Mesenchymal stem cell (in vitro differentiated cells and primary cell): ENCODE measurements around the gene PAH.

Experiments used
- DNase-seq: peaks from one replicate; pipeline ENCODE4 v3.0.0-alpha.2; 2013
- H2AFZ ChIP-seq: one replicate; pipeline ENCODE4 v1.6.1; 2013; ENCODE audit warnings: low read depth, mild to moderate bottlenecking, control low read depth, inconsistent platforms, low read length, moderate library complexity
- H2AK5ac ChIP-seq: 2 replicates; pipeline ENCODE4 v1.6.1; 2013; ENCODE audit warnings: low read length, moderate library complexity, mild to moderate bottlenecking, inconsistent platforms; ENCODE audit not compliant: severe bottlenecking
- H2BK120ac ChIP-seq: one replicate; pipeline ENCODE4 v1.6.1; 2013; ENCODE audit warnings: low read depth, mild to moderate bottlenecking, inconsistent platforms, low read length, moderate library complexity
- H2BK12ac ChIP-seq, 2 experiments: one replicate each; pipeline ENCODE4 v1.6.1; 2013; ENCODE audit warnings: inconsistent platforms in 2 of 2, low read length in 2 of 2, mild to moderate bottlenecking in 2 of 2, moderate library complexity in 2 of 2, control low read depth in 1 of 2
- H2BK15ac ChIP-seq: one replicate; pipeline ENCODE4 v1.6.1; 2013; ENCODE audit warnings: mild to moderate bottlenecking, low read depth, inconsistent platforms; ENCODE audit not compliant: poor library complexity, severe bottlenecking
- H2BK5ac ChIP-seq: 2 replicates; pipeline ENCODE4 v1.6.1; 2013; ENCODE audit warnings: low read depth, mild to moderate bottlenecking, low read length, control low read depth, inconsistent platforms; ENCODE audit not compliant: poor library complexity, severe bottlenecking
- H3K14ac ChIP-seq, 2 experiments: one replicate each; pipeline ENCODE4 v1.6.1; 2013; ENCODE audit warnings: inconsistent platforms in 2 of 2, low read length in 2 of 2, control low read depth in 1 of 2, mild to moderate bottlenecking in 1 of 2, moderate library complexity in 1 of 2
- H3K18ac ChIP-seq, 2 experiments: one replicate each; pipeline ENCODE4 v1.6.1; 2013; ENCODE audit warnings: inconsistent platforms in 2 of 2, low read length in 2 of 2, control low read depth in 1 of 2, low read depth in 1 of 2, mild to moderate bottlenecking in 1 of 2
- H3K23ac ChIP-seq, 2 experiments: one replicate each; pipeline ENCODE4 v1.6.1; 2013; ENCODE audit warnings: inconsistent platforms in 2 of 2, low read length in 2 of 2, mild to moderate bottlenecking in 2 of 2, moderate library complexity in 2 of 2, control low read depth in 1 of 2
- H3K27ac ChIP-seq: 2 replicates; pipeline ENCODE4 v1.5.1; 2013; ENCODE audit warnings: mild to moderate bottlenecking, moderate library complexity, low read length, control low read depth, inconsistent platforms; ENCODE audit not compliant: poor library complexity, severe bottlenecking
- H3K27me3 ChIP-seq, 2 experiments: 2 replicates each; pipeline versions ENCODE4 v1.6.1 to v1.7.0; 2013; ENCODE audit warnings: low read length in 2 of 2, mild to moderate bottlenecking in 2 of 2, moderate library complexity in 2 of 2, control low read depth in 1 of 2, inconsistent platforms in 1 of 2; ENCODE audit not compliant: control insufficient read depth in 1 of 2, insufficient read depth in 1 of 2
- H3K36me3 ChIP-seq, 2 experiments: 2 replicates each; pipeline versions ENCODE4 v1.6.1 to v1.7.0; 2013; ENCODE audit warnings: low read length in 2 of 2, control low read depth in 1 of 2, inconsistent platforms in 1 of 2, low read depth in 1 of 2, mild to moderate bottlenecking in 1 of 2; ENCODE audit not compliant: insufficient read depth in 2 of 2, control insufficient read depth in 1 of 2
- H3K4ac ChIP-seq, 2 experiments: one replicate each; pipeline ENCODE4 v1.6.1; 2013; ENCODE audit warnings: inconsistent platforms in 2 of 2, low read length in 2 of 2, mild to moderate bottlenecking in 2 of 2, moderate library complexity in 2 of 2, control low read depth in 1 of 2, low read depth in 1 of 2
- H3K4me1 ChIP-seq: 2 replicates; pipeline ENCODE4 v1.6.1; 2013; ENCODE audit warnings: low read depth, low read length, control low read depth; ENCODE audit not compliant: control insufficient read depth, insufficient read depth
- H3K4me2 ChIP-seq: 2 replicates; pipeline ENCODE4 v1.6.1; 2013; ENCODE audit warnings: low read length, mild to moderate bottlenecking, inconsistent platforms; ENCODE audit not compliant: poor library complexity, severe bottlenecking
- H3K4me3 ChIP-seq, 2 experiments: 2 replicates each; pipeline versions ENCODE4 v1.5.1 to v1.7.0; 2013; ENCODE audit warnings: low read length in 2 of 2, mild to moderate bottlenecking in 2 of 2, control low read depth in 1 of 2, low read depth in 1 of 2; ENCODE audit not compliant: insufficient read depth in 1 of 2
- H3K79me1 ChIP-seq: replicated peaks from 2 replicates; pipeline ENCODE4 v1.6.1; 2013; ENCODE audit warnings: mild to moderate bottlenecking, control low read depth, low read length, inconsistent platforms; ENCODE audit not compliant: poor library complexity, severe bottlenecking
- H3K9ac ChIP-seq: 2 replicates; pipeline ENCODE4 v1.7.0; 2013; ENCODE audit warnings: mild to moderate bottlenecking, low read length, moderate library complexity
- H3K9me3 ChIP-seq: 2 replicates; pipeline ENCODE4 v1.7.0; 2013; ENCODE audit warnings: mild to moderate bottlenecking, low read length; ENCODE audit not compliant: control insufficient read depth
- H4K8ac ChIP-seq: one replicate; pipeline ENCODE4 v1.6.1; 2013; ENCODE audit warnings: inconsistent platforms, mild to moderate bottlenecking, low read length, moderate library complexity
- H4K91ac ChIP-seq: one replicate; pipeline ENCODE4 v1.6.1; 2013; ENCODE audit warnings: mild to moderate bottlenecking, low read length, inconsistent platforms
- WGBS: methylation state at CpG from one replicate; pipeline ENCODE4 v1.1.7; 2013; ENCODE audit warnings: mixed read lengths; 5-methylcytosine and 5-hydroxymethylcytosine counted together

The PAH gene

GRCh38 chr12:102851246-102851645 lies 65.8 kb downstream of the PAH start:
- no peak for DNase-seq
- Histone ChIP-seq H3K14ac (no peak overlapping the region), H2BK15ac (no peak overlapping the region), H2BK12ac (no peak overlapping the region), H3K27ac (no peak overlapping the region), H3K4ac (no peak overlapping the region), H2BK120ac (no peak overlapping the region), H4K91ac (no peak overlapping the region), H3K23ac (no peak overlapping the region), H3K27me3 (no peaks in the 10 kb centered on the region), H2AFZ (no peak overlapping the region), H3K4me2 (no peak overlapping the region), H3K9me3 (no peaks in the 10 kb centered on the region), H3K9ac (no peak overlapping the region), H3K18ac (no peak overlapping the region), H3K79me1 (no peaks in the 10 kb centered on the region), H3K4me1 (no peaks in the 10 kb centered on the region), H2BK5ac (no peak overlapping the region), H2AK5ac (no peak overlapping the region), H4K8ac (no peak overlapping the region), H3K4me3 (no peak overlapping the region), H3K36me3 (no peaks in the 10 kb centered on the region)
- 85% methylated on average over 2 of the region's 2 CpGs for WGBS

GRCh38 chr12:102849722-102850447 lies 67.2 kb downstream of the PAH start:
- Histone ChIP-seq H3K18ac (no peak overlapping the region), H3K27ac (no peak overlapping the region), H3K36me3 (no peaks in the 10 kb centered on the region), H2BK5ac (no peak overlapping the region), H3K27me3 (no peaks in the 10 kb centered on the region), H2BK120ac (no peak overlapping the region), H3K14ac (no peak overlapping the region), H3K9me3 (no peaks in the 10 kb centered on the region), H4K91ac (no peak overlapping the region), H2AFZ (no peak overlapping the region), H3K4ac (no peak overlapping the region), H3K79me1 (no peaks in the 10 kb centered on the region), H3K4me1 (no peaks in the 10 kb centered on the region), H3K4me2 (no peak overlapping the region), H3K4me3 (no peak overlapping the region), H4K8ac (no peak overlapping the region), H3K23ac (no peak overlapping the region), H2BK15ac (no peak overlapping the region), H2AK5ac (no peak overlapping the region), H3K9ac (no peak overlapping the region), H2BK12ac (no peak overlapping the region)
- no peak for DNase-seq
- WGBS, result 35% methylated on average over 3 of the region's 4 CpGs

GRCh38 chr12:102848832-102849231 lies 68.2 kb downstream of the PAH start:
- H3K4me2 ChIP-seq, result no peak overlapping the region
- no peak overlapping the region for H3K18ac ChIP-seq
- no peaks in the 10 kb centered on the region for H3K4me1 ChIP-seq
- no peak overlapping the region for H3K4me3 ChIP-seq
- 92% methylated on average over 3 of the region's 3 CpGs for WGBS
- H3K36me3 ChIP-seq, result no peaks in the 10 kb centered on the region
- H2BK5ac ChIP-seq, result no peak overlapping the region
- H3K79me1 ChIP-seq, result no peaks in the 10 kb centered on the region
- H2BK12ac ChIP-seq, result no peak overlapping the region
- no peaks in the 10 kb centered on the region for H3K27me3 ChIP-seq
- no peak overlapping the region for H2BK15ac ChIP-seq
- no peak overlapping the region for H3K27ac ChIP-seq
- H3K14ac ChIP-seq, result no peak overlapping the region
- no peak overlapping the region for H2AK5ac ChIP-seq
- no peaks in the 10 kb centered on the region for H3K9me3 ChIP-seq
- no peak overlapping the region for H2BK120ac ChIP-seq
- H3K9ac ChIP-seq, result no peak overlapping the region
- H3K4ac ChIP-seq, result no peak overlapping the region
- H2AFZ ChIP-seq, result no peak overlapping the region
- no peak overlapping the region for H4K91ac ChIP-seq
- no peak overlapping the region for H3K23ac ChIP-seq
- H4K8ac ChIP-seq, result no peak overlapping the region
- no peak for DNase-seq

GRCh38 chr12:102847131-102847530 lies 69.9 kb downstream of the PAH start:
- Histone ChIP-seq H3K18ac (no peak overlapping the region), H3K9me3 (no peaks in the 10 kb centered on the region), H2BK15ac (no peak overlapping the region), H3K4me1 (no peaks in the 10 kb centered on the region), H2AFZ (no peak overlapping the region), H3K23ac (no peak overlapping the region), H3K79me1 (no peaks in the 10 kb centered on the region), H3K14ac (no peak overlapping the region), H3K9ac (no peak overlapping the region), H3K36me3 (no peaks in the 10 kb centered on the region), H3K4ac (no peak overlapping the region), H2BK12ac (no peak overlapping the region), H4K8ac (no peak overlapping the region), H4K91ac (no peak overlapping the region), H3K4me2 (no peak overlapping the region), H3K4me3 (no peak overlapping the region), H2BK120ac (no peak overlapping the region), H3K27ac (no peak overlapping the region), H2AK5ac (no peak overlapping the region), H3K27me3 (no peaks in the 10 kb centered on the region), H2BK5ac (no peak overlapping the region)
- WGBS, result 71% methylated on average over 1 of the region's 2 CpGs
- DNase-seq, result no peak
